Superior temporal gyrus (tissue), 1 donor: Measurements from ENCODE around the gene FCRLB.
"Not testable (repeated sequence)": the region's sequence is repeated elsewhere in the genome, so short reads cannot be mapped to it uniquely, and the experiment has no call there.

Experiments
- DNase-seq: peaks from one replicate; pipeline ENCODE4 v3.0.0-alpha.2; 2016; ENCODE audit errors: extremely low spot score

FCRLB gene

GRCh38 chr1:161720956-161721737, at the start of gene FCRLB:
Gene FCRLB (plus strand): TSS chr1:161721544. CDS start chr1:161722673, 1,129 bp downstream.
- no peak for DNase-seq

GRCh38 chr1:161673437-161673836, 47.9 kb upstream of the FCRLB start:
- not testable (repeated sequence) for DNase-seq

GRCh38 chr1:161674447-161674846, 46.9 kb upstream of the FCRLB start:
- DNase-seq, result not testable (repeated sequence)

- not testable (repeated sequence) for DNase-seq
Measured at GRCh38 chr1:161674908-161675307, 46.4 kb upstream of the FCRLB start.

- DNase-seq, result peak; percentile 55
Measured at GRCh38 chr1:161676441-161676840, 44.9 kb upstream of the FCRLB start.

GRCh38 chr1:161676958-161677689, 44.2 kb upstream of the FCRLB start:
- DNase-seq, result peak; percentile 9

GRCh38 chr1:161678500-161678899, 42.8 kb upstream of the FCRLB start:
- no peak for DNase-seq

- DNase-seq, result no peak
Measured at GRCh38 chr1:161681879-161682278, 39.5 kb upstream of the FCRLB start.

GRCh38 chr1:161688946-161689345, 32.4 kb upstream of the FCRLB start:
- no peak for DNase-seq

GRCh38 chr1:161691846-161692245, 29.5 kb upstream of the FCRLB start:
- DNase-seq, result no peak

GRCh38 chr1:161693020-161693712, 28.2 kb upstream of the FCRLB start:
- DNase-seq, result not testable (repeated sequence)

GRCh38 chr1:161698302-161698701, 23.0 kb upstream of the FCRLB start:
- not testable (repeated sequence) for DNase-seq

- no peak for DNase-seq
Measured at GRCh38 chr1:161702250-161702649, 19.1 kb upstream of the FCRLB start.

GRCh38 chr1:161705537-161705936, 15.8 kb upstream of the FCRLB start:
- no peak for DNase-seq

GRCh38 chr1:161706113-161706481, 15.2 kb upstream of the FCRLB start:
- no peak for DNase-seq

- DNase-seq, result peak; percentile 68
Measured at GRCh38 chr1:161706482-161707347, 14.6 kb upstream of the FCRLB start, which contains the start of gene FCRLA. Gene FCRLA (plus strand): TSS chr1:161707229. CDS start chr1:161707265, 36 bp downstream.

- no peak for DNase-seq
Measured at GRCh38 chr1:161707503-161707902, 13.8 kb upstream of the FCRLB start.

- no peak for DNase-seq
Measured at GRCh38 chr1:161709373-161709772, 12.0 kb upstream of the FCRLB start.

GRCh38 chr1:161710560-161710959, 10.8 kb upstream of the FCRLB start:
- no peak for DNase-seq

- DNase-seq, result no peak
Measured at GRCh38 chr1:161718559-161719324, 2.6 kb upstream of the FCRLB start.

GRCh38 chr1:161719325-161719611, 2.1 kb upstream of the FCRLB start:
- no peak for DNase-seq
